ENCODE measurements around the gene AVPR1B.
"Not testable (repeated sequence)": the region's sequence is repeated elsewhere in the genome, so short reads cannot be mapped to it uniquely, and the experiment has no call there.

AVPR1B gene

DNA sequence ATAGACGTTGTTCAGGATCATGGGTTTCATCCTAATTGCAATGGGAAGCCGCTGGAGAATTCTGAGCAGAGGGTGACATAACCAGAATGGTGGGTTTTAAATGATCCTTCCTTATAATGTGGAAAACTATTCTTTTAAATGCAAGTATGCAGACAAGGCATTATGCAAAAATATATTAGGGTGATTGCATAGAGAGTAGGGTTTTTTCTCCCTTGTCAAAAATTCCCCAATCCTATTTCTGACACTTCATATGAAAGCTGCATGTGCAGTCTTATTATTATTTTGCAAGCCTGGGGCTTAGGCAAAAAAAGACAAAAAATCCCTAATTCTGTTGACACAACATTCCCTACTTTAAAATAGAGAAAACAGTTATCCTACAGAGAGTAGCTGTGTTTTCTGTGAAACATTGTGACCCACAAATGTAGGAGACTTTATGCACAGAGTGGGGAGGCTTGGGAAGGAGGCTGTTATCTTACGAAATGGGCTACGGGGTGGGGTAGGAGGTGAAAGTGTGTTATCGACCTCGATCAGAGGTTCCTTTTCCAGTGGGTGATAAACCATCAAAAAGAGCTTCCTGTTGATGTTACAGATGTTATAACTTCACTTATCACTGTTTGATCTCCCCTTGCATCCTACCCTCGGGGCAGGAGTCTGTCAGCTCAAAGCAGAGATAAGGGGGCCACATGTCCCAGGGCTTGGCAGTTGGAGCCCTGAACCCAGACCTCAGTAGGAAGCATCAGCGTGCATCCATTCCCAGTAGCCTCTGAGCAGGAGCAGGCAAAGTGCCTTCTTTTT, 37.0 kb downstream of the AVPR1B start:
- DNase-seq: no peak

DNA sequence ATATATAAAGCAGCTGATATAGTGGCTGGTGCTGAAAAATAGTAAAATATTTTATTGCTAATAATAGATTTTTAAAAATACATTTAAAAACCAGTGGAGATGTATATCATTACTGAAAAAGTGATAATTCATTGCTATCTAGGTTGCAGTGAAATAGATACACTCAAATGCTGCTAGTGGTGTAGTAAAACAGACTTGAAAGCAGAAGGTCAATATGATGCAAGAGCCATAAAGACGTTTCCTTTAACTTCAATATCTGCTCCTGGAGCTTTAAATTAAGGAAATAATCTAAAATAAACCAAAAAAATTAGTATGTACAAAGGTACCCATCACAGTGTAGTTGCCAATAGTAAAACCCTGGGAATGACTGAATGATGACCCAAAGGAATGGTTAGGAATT, 38.1 kb downstream of the AVPR1B start:
- no peak for DNase-seq

DNA sequence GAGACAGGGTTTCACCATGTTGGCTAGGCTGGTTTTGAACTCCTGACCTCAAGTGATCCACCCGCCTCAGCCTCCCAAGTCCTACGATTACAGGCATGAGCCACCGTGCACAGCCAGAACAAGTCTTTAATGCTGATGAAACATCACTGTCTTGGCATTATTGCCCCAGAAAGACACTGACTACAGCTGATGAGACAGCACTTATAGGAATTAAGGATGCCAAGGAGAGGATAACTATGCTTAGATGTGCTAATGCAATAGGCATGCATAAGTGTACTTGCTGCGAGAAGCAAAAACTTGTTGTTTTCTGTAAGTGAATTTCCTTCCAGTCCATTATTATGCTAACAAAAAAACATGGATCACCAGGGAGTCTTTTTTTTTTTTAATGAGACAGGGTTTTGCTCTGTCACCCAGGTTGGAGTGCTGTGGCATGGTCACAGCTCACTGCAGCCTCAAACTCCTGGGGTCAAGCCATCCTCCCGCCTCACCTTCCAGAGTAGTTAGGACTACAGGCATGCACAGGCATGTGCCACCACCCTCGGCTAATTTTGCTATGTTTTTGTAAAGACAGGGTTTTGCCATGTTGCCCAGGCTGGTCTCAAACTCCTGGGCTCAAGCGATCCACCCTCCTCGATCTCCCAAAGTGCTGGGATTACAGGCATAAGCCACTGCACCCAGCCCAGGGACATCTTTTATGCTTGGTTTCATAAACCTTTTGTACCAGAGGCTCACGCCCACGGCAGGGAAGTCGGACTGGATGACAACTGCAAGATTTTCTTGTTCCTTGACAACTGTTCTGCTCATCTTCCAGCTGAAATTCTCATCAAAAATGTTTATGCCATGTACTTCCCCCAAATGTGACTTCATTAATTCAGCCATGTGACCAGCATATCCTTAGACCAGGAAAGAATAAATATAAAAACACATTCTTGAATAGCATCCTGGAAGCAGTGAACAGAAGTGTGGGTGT, 41.1 kb downstream of the AVPR1B start:
- no peak for DNase-seq

DNA sequence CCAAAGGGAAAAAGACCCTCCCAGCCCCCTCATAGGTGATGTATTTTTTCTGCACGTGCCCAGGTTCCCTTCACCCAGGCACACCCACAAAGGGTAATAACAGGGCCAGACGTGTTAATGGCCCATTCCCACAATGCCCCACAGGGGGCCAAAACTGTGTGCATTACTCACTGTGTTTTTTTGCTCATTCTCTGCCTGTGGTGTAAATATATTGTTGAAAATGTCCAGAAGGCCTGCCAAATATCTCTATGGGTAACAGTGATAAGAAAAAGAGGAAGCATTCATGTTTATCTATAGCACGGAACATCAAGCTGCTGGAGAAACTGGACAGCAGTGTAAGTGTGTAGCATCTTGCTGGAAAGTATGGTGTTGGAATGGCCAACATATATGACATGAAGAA, 42.3 kb downstream of the AVPR1B start:
- no peak for DNase-seq

DNA sequence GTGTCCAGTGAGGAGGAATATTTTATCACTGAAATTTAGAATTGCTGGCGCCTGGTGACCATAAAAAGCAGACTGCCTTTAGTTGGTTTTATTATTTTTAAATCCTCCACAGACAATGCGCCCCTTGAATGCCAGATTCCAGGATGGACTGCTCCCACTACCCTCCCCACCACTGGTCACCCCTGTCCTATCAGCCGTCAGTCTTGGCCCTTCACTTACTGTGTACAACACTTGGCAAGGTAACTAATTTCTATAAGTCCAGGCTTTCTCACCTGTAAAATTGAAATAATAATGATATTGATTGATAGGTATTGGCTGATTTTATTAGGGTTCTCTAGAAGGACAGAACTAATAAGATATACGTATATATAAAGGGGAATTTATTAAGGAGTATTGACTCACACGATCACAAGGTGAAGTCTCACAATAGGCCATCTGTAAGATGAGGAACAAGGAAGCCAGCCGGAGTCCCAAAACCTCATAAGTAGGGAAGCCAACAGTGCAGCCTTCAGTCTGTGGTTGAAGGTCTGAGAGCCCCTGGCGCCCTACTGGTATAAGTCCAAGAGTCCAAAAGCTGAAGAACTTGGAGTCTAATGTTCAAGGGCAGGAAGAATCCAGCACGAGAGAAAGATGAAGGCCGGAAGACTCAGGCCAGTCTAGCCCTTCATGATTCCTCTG, 46.4 kb downstream of the AVPR1B start:
- DNase-seq: no peak

DNA sequence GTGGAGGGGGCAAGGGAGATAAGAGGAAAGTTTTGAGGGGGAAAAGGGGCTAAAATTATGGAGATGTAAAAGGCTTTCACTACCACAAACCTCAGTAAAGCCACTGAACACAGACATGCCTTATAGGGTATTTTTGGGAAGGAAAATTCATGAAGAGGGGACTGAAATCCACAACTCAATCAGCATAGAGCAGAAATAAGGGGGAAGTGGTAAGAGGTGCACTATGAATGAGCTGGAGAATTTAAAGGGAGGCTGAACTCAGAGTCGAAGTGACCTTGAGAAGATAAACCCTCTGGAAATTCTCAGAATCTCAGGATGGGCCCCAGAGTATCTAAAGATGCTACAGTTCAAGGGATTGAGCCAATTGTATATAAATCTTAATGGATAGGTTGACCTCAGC, 48.9 kb downstream of the AVPR1B start:
- DNase-seq: no peak

DNA sequence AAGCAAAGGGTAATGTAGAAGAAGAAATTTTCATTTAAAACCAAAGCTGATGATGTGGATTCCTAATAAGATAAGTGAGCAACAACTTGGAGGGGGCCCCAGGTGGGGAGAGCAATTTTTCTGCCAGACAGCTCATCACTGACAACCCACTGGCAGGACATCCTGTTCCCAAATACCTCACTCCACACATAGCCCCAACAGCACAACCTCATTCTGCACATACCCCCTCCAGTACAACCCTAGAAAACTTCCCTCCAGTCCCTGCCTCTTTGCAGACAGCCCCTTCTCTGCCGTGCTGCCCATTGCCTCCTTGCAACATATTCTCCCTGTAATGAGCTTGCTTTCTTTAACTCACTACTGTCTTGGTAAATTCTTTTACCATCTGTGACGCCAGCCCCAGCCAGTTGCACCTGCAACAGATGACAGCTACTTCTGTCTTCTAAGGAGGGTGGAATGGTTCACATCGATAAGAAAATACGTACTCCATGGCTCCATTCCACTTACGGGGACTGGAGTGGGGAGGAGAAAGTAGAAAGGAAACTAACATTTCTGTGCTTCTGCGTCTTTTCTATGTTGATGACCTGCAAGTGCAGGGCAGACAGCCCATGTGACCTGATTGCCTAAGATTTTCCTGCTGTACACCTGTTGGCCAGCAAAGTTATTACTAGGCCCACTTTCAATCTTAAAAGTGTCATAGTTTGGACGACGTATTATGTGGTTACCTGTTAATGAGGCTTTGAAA, 49.5 kb downstream of the AVPR1B start:
- DNase-seq: no peak

DNA sequence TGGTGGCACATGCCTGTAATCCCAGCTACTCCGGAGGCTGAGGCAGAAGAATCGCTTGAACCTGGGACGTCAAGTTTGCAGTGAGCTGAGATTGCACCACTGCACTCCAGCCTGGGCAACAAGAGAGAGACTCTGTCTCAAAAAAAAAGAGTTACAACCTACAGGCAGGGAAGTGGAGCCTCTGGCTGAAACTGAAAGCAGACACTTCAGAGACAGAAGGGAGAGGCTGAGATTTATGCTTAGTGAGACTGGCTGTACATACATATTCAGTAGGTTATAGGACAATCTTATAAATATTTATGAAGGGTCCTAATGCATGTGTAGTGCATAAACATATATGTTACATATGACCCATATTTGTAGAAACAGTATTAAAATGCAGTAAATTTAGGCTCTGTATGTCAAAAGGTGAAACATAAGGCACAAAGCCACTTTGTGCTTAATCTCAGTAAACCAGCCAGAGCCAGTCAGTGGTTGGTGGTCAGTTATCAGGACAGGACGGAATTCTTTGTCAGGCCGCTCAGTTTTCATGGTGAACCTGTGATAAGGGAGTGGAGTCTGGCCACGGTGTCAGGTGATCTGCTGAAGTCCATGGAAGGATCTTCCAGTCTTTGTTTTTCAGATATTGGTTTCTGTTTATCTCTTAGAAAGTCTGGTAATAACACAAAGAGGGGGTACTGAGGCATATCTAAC, 50.6 kb downstream of the AVPR1B start:
- DNase-seq: no peak

DNA sequence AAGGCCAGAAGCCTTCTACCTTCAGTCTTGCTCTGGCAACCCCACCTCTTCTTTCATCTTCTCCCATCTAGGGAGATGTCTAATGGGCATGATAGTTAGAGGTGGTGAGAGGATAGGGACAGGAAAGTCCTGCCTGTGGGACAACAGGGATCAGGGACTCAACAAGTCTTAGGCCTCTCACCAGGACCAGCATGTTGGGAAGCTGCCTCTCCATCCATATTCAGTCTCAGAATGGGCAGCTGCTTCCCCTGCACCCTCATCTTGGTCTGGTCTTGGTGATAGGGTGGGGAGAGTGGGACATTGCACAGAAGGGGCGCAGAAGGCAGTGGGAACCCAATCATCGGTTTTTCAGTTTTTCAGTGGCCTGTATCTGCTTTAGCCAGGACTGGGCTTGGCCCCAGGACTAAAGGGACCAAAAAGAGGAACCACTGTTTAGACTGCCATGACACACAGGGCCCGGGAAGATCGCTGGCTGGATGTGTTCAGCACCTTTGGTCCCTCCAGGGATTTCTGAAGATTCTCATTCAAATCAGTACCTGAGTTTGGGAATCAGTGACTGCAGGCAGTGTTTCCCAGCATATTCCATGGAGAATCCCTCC, 51.5 kb downstream of the AVPR1B start:
- no peak for DNase-seq

DNA sequence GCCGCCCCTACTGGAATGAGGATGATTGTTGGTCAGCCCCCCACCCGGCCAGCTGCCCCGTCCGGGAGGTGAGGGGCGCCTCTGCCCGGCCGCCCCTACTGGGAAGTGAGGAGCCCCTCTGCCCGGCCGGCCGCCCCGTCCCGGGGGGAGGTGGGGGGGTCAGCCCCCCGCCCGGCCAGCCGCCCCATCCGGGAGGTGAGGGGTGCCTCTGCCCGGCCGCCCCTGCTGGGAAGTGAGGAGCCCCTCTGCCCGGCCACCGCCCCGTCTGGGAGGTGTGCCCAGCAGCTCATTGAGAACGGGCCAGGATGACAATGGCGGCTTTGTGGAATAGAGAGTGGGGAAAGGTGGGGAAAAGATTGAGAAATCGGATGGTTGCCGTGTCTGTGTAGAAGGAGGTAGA, 52.7 kb downstream of the AVPR1B start:
- not testable (repeated sequence) for DNase-seq

DNA sequence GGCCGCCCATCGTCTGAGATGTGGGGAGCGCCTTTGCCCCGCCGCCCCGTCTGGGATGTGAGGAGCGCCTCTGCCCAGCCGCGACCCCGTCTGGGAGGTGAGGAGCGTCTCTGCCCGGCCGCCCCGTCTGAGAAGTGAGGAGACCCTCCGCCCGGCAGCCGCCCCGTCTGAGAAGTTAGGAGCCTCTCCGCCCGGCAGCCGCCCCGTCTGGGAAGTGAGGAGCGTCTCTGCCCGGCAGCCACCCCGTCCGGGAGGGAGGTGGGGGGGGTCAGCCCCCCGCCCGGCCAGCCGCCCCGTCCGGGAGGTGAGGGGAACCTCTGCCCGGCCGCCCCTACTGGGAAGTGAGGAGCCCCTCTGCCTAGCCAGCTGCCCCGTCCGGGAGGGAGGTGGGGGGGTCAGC, 53.2 kb downstream of the AVPR1B start:
- not testable (repeated sequence) for DNase-seq

DNA sequence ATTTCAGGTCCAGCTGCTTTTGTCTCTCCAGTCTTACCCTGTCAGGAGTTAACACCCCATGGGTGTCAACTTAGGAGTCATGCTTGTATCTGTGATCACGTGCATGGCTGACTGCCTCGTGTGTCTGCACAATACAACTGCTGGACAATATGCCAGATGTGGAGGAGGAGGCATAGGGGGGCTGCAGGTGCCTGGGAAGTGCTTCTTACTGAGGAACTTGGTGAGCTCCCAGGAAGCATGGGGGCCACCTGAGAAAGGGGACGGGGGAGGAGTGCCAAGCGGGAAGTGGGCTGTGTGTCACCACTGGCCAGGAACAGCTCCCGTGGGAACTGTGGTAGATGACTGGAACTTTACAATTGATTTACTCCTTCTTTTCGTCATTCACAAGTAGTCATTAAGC, 54.7 kb downstream of the AVPR1B start:
- no peak for DNase-seq

DNA sequence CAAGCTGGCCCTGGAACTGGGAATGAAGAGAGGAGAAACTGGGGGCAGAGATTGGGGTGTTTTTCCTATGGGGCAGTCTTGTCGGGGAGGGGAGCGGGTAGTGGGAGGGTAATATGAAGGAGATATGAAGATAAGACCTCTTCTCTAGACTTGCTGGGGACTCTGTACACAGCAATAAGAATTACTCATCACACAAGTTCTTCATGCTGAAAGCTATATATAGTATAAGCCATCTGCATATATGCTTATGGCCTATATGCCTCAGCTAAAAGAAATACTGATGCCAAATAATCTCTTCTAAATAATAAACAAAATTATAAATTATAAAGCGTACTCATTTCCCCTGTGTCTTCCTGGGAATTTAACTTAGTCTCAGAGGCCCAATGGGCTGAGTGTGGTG, 56.3 kb downstream of the AVPR1B start:
- DNase-seq: no peak
